NT2/D1 (cell line): ENCODE data around the gene ZNF592.

Experiments
- SUZ12 ChIP-seq: IDR thresholded peaks from 2 replicates; pipeline ENCODE4 v1.6.1; 2011; ENCODE audit not compliant: insufficient read length, insufficient read depth; ENCODE audit errors: extremely low read depth
- ZNF274 ChIP-seq: IDR thresholded peaks from 2 replicates; pipeline ENCODE4 v1.6.1; 2011; ENCODE audit warnings: mild to moderate bottlenecking, low read depth, low read length

GRCh38 chr15:84816694-84817465 lies 68.5 kb downstream of the ZNF592 start, which contains the start of gene ALPK3:
- TF ChIP-seq ZNF274 (no peak), SUZ12 (no peak)
